Suppressor macrophage treated with lipopolysaccharide for 4 hours (primary cell): ENCODE results near the gene CATSPER3.

ENCODE experiments used
- DNase-seq: peaks from one replicate; pipeline ENCODE4 v3.0.0-alpha.2; 2020

Gene CATSPER3

GRCh38 chr5:135030956-135031812 is 63.5 kb downstream of the CATSPER3 start:
- DNase-seq, result no peak

- no peak for DNase-seq
These were observed 64.3 kb downstream of the CATSPER3 start for GRCh38 chr5:135031813-135032694.

- peak; percentile 23 for DNase-seq
These were observed 64.9 kb downstream of the CATSPER3 start for GRCh38 chr5:135032695-135032998.

GRCh38 chr5:135032999-135033861 is 65.5 kb downstream of the CATSPER3 start:
- peak; percentile 43 for DNase-seq

GRCh38 chr5:135033901-135034235 is 66.2 kb downstream of the CATSPER3 start, which contains the start of gene PITX1:
Gene PITX1, minus strand, starts transcription at chr5:135034228. Its CDS starts 347 bp downstream, at chr5:135033881.
- DNase-seq, result peak; percentile 18

- no peak for DNase-seq
These were observed 66.7 kb downstream of the CATSPER3 start for GRCh38 chr5:135034236-135034962.

- DNase-seq, result no peak
These were observed 67.4 kb downstream of the CATSPER3 start for GRCh38 chr5:135034963-135035677.

GRCh38 chr5:135035678-135036030 is 67.9 kb downstream of the CATSPER3 start:
- DNase-seq, result no peak

- DNase-seq, result no peak
These were observed 68.7 kb downstream of the CATSPER3 start for GRCh38 chr5:135036405-135036804.

GRCh38 chr5:135037519-135038204 is 70.0 kb downstream of the CATSPER3 start:
- DNase-seq, result no peak

- no peak for DNase-seq
These were observed 70.6 kb downstream of the CATSPER3 start for GRCh38 chr5:135038205-135038812.

- no peak for DNase-seq
These were observed 71.1 kb downstream of the CATSPER3 start for GRCh38 chr5:135038813-135039270.

- DNase-seq, result peak; percentile 27
These were observed 71.7 kb downstream of the CATSPER3 start for GRCh38 chr5:135039271-135040033.

GRCh38 chr5:135040034-135040332 is 72.3 kb downstream of the CATSPER3 start:
- DNase-seq, result no peak

GRCh38 chr5:135040333-135041144 is 72.8 kb downstream of the CATSPER3 start:
- no peak for DNase-seq

- no peak for DNase-seq
These were observed 73.5 kb downstream of the CATSPER3 start for GRCh38 chr5:135041145-135041587.

- no peak for DNase-seq
These were observed 74.0 kb downstream of the CATSPER3 start for GRCh38 chr5:135041726-135042125.

- DNase-seq, result no peak
These were observed 74.9 kb downstream of the CATSPER3 start for GRCh38 chr5:135042595-135042994.

- no peak for DNase-seq
These were observed 77.8 kb downstream of the CATSPER3 start for GRCh38 chr5:135045488-135045887.
